CD8-positive, alpha-beta memory T cell (primary cell): ENCODE measurements around the gene PHYKPL. TPM values are rescaled to one million over a fixed set of nuclear protein-coding genes. Genes with fewer than 3 reads are reported as not detected.

Experiments used
- CTCF ChIA-PET: fragments of 350-600 bp; sonication (Branson Sonifier 250); formaldehyde crosslinking; loops from one replicate; lab custom pipeline; 2021; ENCODE audit warnings: antibody characterized with exemption; lab: Charles Lee
- POLR2A ChIA-PET: fragments of 350-600 bp; sonication (Branson Sonifier 250); formaldehyde crosslinking; loops from one replicate; lab custom pipeline; 2021; ENCODE audit warnings: antibody characterized with exemption; lab: Charles Lee
- DNase-seq, 5 donors: peaks; one replicate each; pipeline versions ENCODE4 v3.0.0 to v3.0.0-alpha.2; 2020 to 2022; ENCODE audit warnings: mixed read lengths in 1 of 5
- H3K27ac ChIP-seq: one replicate; pipeline ENCODE4 v1.7.0; 2013; ENCODE audit warnings: low read depth, mild to moderate bottlenecking, low read length, moderate library complexity
- H3K27me3 ChIP-seq: 2 replicates; pipeline ENCODE4 v1.7.0; 2013; ENCODE audit warnings: low read length, mild to moderate bottlenecking; ENCODE audit not compliant: insufficient read depth, poor library complexity, severe bottlenecking
- H3K36me3 ChIP-seq: 2 replicates; pipeline ENCODE4 v1.7.0; 2013; ENCODE audit warnings: mild to moderate bottlenecking, low read length, moderate library complexity; ENCODE audit not compliant: insufficient read depth
- H3K4me1 ChIP-seq: 2 replicates; pipeline ENCODE4 v1.7.0; 2013; ENCODE audit warnings: mild to moderate bottlenecking, low read length, moderate library complexity; ENCODE audit not compliant: insufficient read depth
- H3K4me3 ChIP-seq: 2 replicates; pipeline ENCODE4 v1.7.0; 2013; ENCODE audit warnings: mild to moderate bottlenecking, low read length
- H3K9me3 ChIP-seq: 2 replicates; pipeline ENCODE4 v1.7.0; 2013; ENCODE audit warnings: mild to moderate bottlenecking, low read length
- H3K27ac Mint-ChIP-seq, 8 donors: one replicate each; pipeline ENCODE4 v1.8.0; 2020 to 2021; ENCODE audit warnings: mixed read lengths in 8 of 8, mild to moderate bottlenecking in 6 of 8, inconsistent platforms in 3 of 8, moderate library complexity in 3 of 8
- H3K27me3 Mint-ChIP-seq, 2 donors: one replicate each; pipeline ENCODE4 v1.8.0; 2020 to 2021; ENCODE audit warnings: mixed read lengths in 2 of 2, mild to moderate bottlenecking in 1 of 2, moderate library complexity in 1 of 2
- H3K36me3 Mint-ChIP-seq, 3 donors: one replicate each; pipeline ENCODE4 v1.8.0; 2020 to 2021; ENCODE audit warnings: mixed read lengths in 3 of 3, inconsistent platforms in 1 of 3, mild to moderate bottlenecking in 1 of 3
- H3K4me1 Mint-ChIP-seq, 3 donors: one replicate each; pipeline ENCODE4 v1.8.0; 2020 to 2021; ENCODE audit warnings: mixed read lengths in 3 of 3, inconsistent platforms in 1 of 3, mild to moderate bottlenecking in 1 of 3
- H3K4me3 Mint-ChIP-seq, 7 donors: one replicate each; pipeline ENCODE4 v1.8.0; 2020 to 2021; ENCODE audit warnings: mixed read lengths in 7 of 7, mild to moderate bottlenecking in 6 of 7, moderate library complexity in 4 of 7, inconsistent platforms in 2 of 7
- H3K9me3 Mint-ChIP-seq, 5 donors: one replicate each; pipeline ENCODE4 v1.8.0; 2020 to 2022; ENCODE audit warnings: mixed read lengths in 5 of 5, mild to moderate bottlenecking in 3 of 5, moderate library complexity in 2 of 5, inconsistent platforms in 1 of 5
- polyA plus RNA-seq: library from polyadenylated mRNA; unstranded; fragments of 300-500 nt; fragmentation: Illumina TruSeq; gene quantifications from one replicate; pipeline ENCODE4 v1.2.3, GENCODE V29; 2021
- total RNA-seq, 2 experiments: library from RNA; stranded (reverse); gene quantifications; one replicate each; pipeline ENCODE4 v1.2.3, GENCODE V29; 2021

The PHYKPL gene
- total and polyA plus RNA-seq, 3 experiments from 2014 or later, result 41.6 to 61.1 (median 57.8) TPM

DNA sequence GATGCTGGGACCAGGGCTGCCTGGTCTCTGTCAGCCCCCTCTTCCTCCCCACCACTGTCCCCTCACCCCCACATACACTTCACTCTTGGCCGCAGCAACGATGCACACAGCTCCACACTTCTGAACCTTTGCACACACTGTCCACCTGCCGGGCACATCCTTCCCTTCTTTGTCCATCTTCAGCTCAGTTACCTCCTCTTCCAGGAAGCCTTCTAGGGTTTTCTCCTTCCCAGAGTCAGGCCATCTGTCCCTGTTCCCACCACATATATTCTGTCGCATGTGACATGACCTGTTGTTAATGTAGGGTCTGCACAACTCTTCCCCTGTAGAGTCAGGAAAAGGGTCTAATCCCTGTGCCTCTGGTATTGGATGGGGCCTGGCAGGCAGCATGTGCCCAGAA lies 38.6 kb upstream of the PHYKPL start:
- Mint-ChIP-seq H3K9me3 (peaks cover 0 to 3% (median 0%) of the 10 kb centered on the region in 5 donors), H3K4me3 (no peak overlapping the region), H3K27ac (no peak overlapping the region), H3K4me1 (no peaks in the 10 kb centered on the region), H3K27me3 (peaks cover 0 to 3% of the 10 kb centered on the region in 2 donors), H3K36me3 (no peaks in the 10 kb centered on the region)
- no peaks in the 10 kb centered on the region for H3K27me3 ChIP-seq
- POLR2A ChIA-PET, result no interaction called here
- no peaks in the 10 kb centered on the region for H3K9me3 ChIP-seq
- CTCF ChIA-PET, result interaction anchor here (1.2 kb wide), 1 partner anchor 9 kb away, joined by 7 read pairs; no protein-coding TSS in a partner anchor
- H3K27ac ChIP-seq, result no peak overlapping the region
- no peaks in the 10 kb centered on the region for H3K36me3 ChIP-seq
- no peak for DNase-seq
- no peak overlapping the region for H3K4me3 ChIP-seq
- no peaks in the 10 kb centered on the region for H3K4me1 ChIP-seq

DNA sequence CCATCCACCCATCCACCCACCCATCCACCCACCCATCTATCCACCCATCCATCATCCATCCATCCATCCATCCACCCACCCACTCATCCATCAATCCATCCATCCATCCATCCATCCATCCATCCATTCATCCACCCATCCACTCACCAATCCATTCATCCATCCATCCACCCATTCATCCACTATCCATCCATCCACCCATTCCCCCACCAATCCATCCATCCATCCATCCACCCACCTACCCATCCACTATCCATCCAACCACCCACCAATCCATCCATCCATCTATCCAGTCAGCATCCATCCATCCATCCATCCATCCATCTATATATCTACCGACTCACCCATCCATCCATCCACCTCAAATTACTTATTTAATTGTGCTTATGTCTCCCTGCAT lies 36.9 kb upstream of the PHYKPL start:
- Histone ChIP-seq H3K36me3 (no peaks in the 10 kb centered on the region), H3K4me3 (no peak overlapping the region), H3K4me1 (no peaks in the 10 kb centered on the region), H3K9me3 (no peaks in the 10 kb centered on the region), H3K27ac (no peak overlapping the region), H3K27me3 (no peaks in the 10 kb centered on the region)
- DNase-seq, result no peak
- CTCF ChIA-PET, result no interaction called here
- Mint-ChIP-seq H3K27me3 (no peaks in the 10 kb centered on the region), H3K9me3 (no peaks in the 10 kb centered on the region), H3K27ac (no peak overlapping the region), H3K4me1 (no peaks in the 10 kb centered on the region), H3K36me3 (no peaks in the 10 kb centered on the region), H3K4me3 (no peak overlapping the region)
- POLR2A ChIA-PET, result no interaction called here

- Mint-ChIP-seq H3K4me3 (no peak overlapping the region), H3K9me3 (no peaks in the 10 kb centered on the region), H3K36me3 (no peaks in the 10 kb centered on the region), H3K4me1 (no peaks in the 10 kb centered on the region), H3K27ac (peak overlapping the region in 1 of 8 donors; percentile 71), H3K27me3 (no peaks in the 10 kb centered on the region)
- H3K27me3 ChIP-seq, result no peaks in the 10 kb centered on the region
- no peaks in the 10 kb centered on the region for H3K4me1 ChIP-seq
- no peaks in the 10 kb centered on the region for H3K9me3 ChIP-seq
- no peak overlapping the region for H3K4me3 ChIP-seq
- no peak for DNase-seq
- no peaks in the 10 kb centered on the region for H3K36me3 ChIP-seq
- POLR2A ChIA-PET, result no interaction called here
- H3K27ac ChIP-seq, result no peak overlapping the region
- CTCF ChIA-PET, result no interaction called here
Measured at GRCh38 chr5:178267876-178268275, 35.3 kb upstream of the PHYKPL start.

GRCh38 chr5:178267245-178267644 lies 34.6 kb upstream of the PHYKPL start:
- no peaks in the 10 kb centered on the region for H3K4me1 Mint-ChIP-seq
- H3K27ac ChIP-seq, result no peak overlapping the region
- no peak overlapping the region for H3K4me3 ChIP-seq
- CTCF ChIA-PET, result interaction anchor here (0.7 kb wide), 1 partner anchor 13 kb away, joined by 3 read pairs; no protein-coding TSS in a partner anchor
- H3K27me3 ChIP-seq, result no peaks in the 10 kb centered on the region
- H3K36me3 Mint-ChIP-seq, result no peaks in the 10 kb centered on the region
- H3K36me3 ChIP-seq, result no peaks in the 10 kb centered on the region
- H3K27me3 Mint-ChIP-seq, result peaks cover 0 to 2% of the 10 kb centered on the region in 2 donors
- H3K27ac Mint-ChIP-seq, result no peak overlapping the region
- no peak for DNase-seq
- H3K9me3 ChIP-seq, result no peaks in the 10 kb centered on the region
- POLR2A ChIA-PET, result no interaction called here
- no peaks in the 10 kb centered on the region for H3K4me1 ChIP-seq
- H3K9me3 Mint-ChIP-seq, result no peaks in the 10 kb centered on the region
- no peak overlapping the region for H3K4me3 Mint-ChIP-seq

GRCh38 chr5:178266581-178266980 lies 34.0 kb upstream of the PHYKPL start:
- no peaks in the 10 kb centered on the region for H3K4me1 ChIP-seq
- no peaks in the 10 kb centered on the region for H3K9me3 ChIP-seq
- H3K27me3 ChIP-seq, result no peaks in the 10 kb centered on the region
- Mint-ChIP-seq H3K4me3 (no peak overlapping the region), H3K27ac (no peak overlapping the region), H3K4me1 (no peaks in the 10 kb centered on the region), H3K36me3 (no peaks in the 10 kb centered on the region), H3K27me3 (peaks cover 0 to 2% of the 10 kb centered on the region in 2 donors), H3K9me3 (no peaks in the 10 kb centered on the region)
- CTCF ChIA-PET, result interaction anchor here (0.7 kb wide), 1 partner anchor 14 kb away, joined by 3 read pairs; no protein-coding TSS in a partner anchor
- no peak overlapping the region for H3K27ac ChIP-seq
- no peaks in the 10 kb centered on the region for H3K36me3 ChIP-seq
- POLR2A ChIA-PET, result no interaction called here
- DNase-seq, result no peak
- H3K4me3 ChIP-seq, result no peak overlapping the region

GRCh38 chr5:178265746-178266145 lies 33.1 kb upstream of the PHYKPL start:
- Histone ChIP-seq H3K9me3 (no peaks in the 10 kb centered on the region), H3K4me1 (no peaks in the 10 kb centered on the region), H3K27me3 (no peaks in the 10 kb centered on the region), H3K36me3 (no peaks in the 10 kb centered on the region), H3K4me3 (no peak overlapping the region), H3K27ac (no peak overlapping the region)
- H3K27ac Mint-ChIP-seq, result no peak overlapping the region
- ChIA-PET CTCF (interaction anchor here (0.9 kb wide), 2 partner anchors 15 to 18 kb away, joined by 3 to 4 read pairs; no protein-coding TSS in a partner anchor), POLR2A (no interaction called here)
- DNase-seq, result no peak
- H3K4me1 Mint-ChIP-seq, result no peaks in the 10 kb centered on the region
- H3K36me3 Mint-ChIP-seq, result no peaks in the 10 kb centered on the region
- no peaks in the 10 kb centered on the region for H3K9me3 Mint-ChIP-seq
- peaks cover 0 to 3% of the 10 kb centered on the region in 2 donors for H3K27me3 Mint-ChIP-seq
- no peak overlapping the region for H3K4me3 Mint-ChIP-seq

GRCh38 chr5:178264044-178264443 lies 31.4 kb upstream of the PHYKPL start:
- Mint-ChIP-seq H3K27ac (no peak overlapping the region), H3K4me1 (no peaks in the 10 kb centered on the region), H3K9me3 (no peaks in the 10 kb centered on the region), H3K36me3 (no peaks in the 10 kb centered on the region), H3K27me3 (peaks cover 0 to 4% of the 10 kb centered on the region in 2 donors), H3K4me3 (no peak overlapping the region)
- ChIA-PET POLR2A (no interaction called here), CTCF (interaction anchor here (1.3 kb wide), 1 partner anchor 9 kb away, joined by 3 read pairs; no protein-coding TSS in a partner anchor)
- H3K27me3 ChIP-seq, result no peaks in the 10 kb centered on the region
- H3K9me3 ChIP-seq, result no peaks in the 10 kb centered on the region
- no peak for DNase-seq
- no peaks in the 10 kb centered on the region for H3K4me1 ChIP-seq
- H3K4me3 ChIP-seq, result no peak overlapping the region
- H3K36me3 ChIP-seq, result no peaks in the 10 kb centered on the region
- no peak overlapping the region for H3K27ac ChIP-seq

- Mint-ChIP-seq H3K36me3 (no peaks in the 10 kb centered on the region), H3K9me3 (no peaks in the 10 kb centered on the region), H3K27me3 (peaks cover 0 to 4% of the 10 kb centered on the region in 2 donors), H3K4me3 (no peak overlapping the region), H3K4me1 (no peaks in the 10 kb centered on the region), H3K27ac (peak overlapping the region in 1 of 8 donors; percentile 58)
- no peak for DNase-seq
- no peak overlapping the region for H3K4me3 ChIP-seq
- H3K9me3 ChIP-seq, result no peaks in the 10 kb centered on the region
- POLR2A ChIA-PET, result no interaction called here
- CTCF ChIA-PET, result no interaction called here
- H3K4me1 ChIP-seq, result no peaks in the 10 kb centered on the region
- H3K27ac ChIP-seq, result no peak overlapping the region
- H3K27me3 ChIP-seq, result no peaks in the 10 kb centered on the region
- H3K36me3 ChIP-seq, result no peaks in the 10 kb centered on the region
Measured at GRCh38 chr5:178261666-178262600, 29.3 kb upstream of the PHYKPL start.
